GM23248 (cell line): ENCODE results near the gene ITPKC. TPM values are rescaled to one million over a fixed set of nuclear protein-coding genes. Genes with fewer than 3 reads are reported as not detected.

ENCODE experiments used
- DNase-seq: peaks from one replicate; pipeline ENCODE4 v3.0.0-alpha.2; 2015
- H2AFZ ChIP-seq: fragments of 200-600 bp; sonication (generic); 2 replicates; pipeline ENCODE4 v1.6.1; 2016; ENCODE audit warnings: antibody characterized with exemption
- H3F3A ChIP-seq: fragments of 200-600 bp; sonication (generic); 2 replicates; pipeline ENCODE4 v1.6.1; 2016; ENCODE audit warnings: mild to moderate bottlenecking, antibody characterized with exemption, mixed run types; ENCODE audit not compliant: insufficient read depth
- H3K27ac ChIP-seq: fragments of 200-600 bp; sonication (generic); 2 replicates; pipeline ENCODE4 v1.5.1; 2016; ENCODE audit warnings: mild to moderate bottlenecking
- H3K27me3 ChIP-seq: fragments of 200-600 bp; sonication (generic); replicated peaks from 2 replicates; pipeline ENCODE4 v1.6.1; 2016; ENCODE audit warnings: mild to moderate bottlenecking; ENCODE audit not compliant: insufficient read depth
- H3K36me3 ChIP-seq: fragments of 200-600 bp; sonication (generic); 2 replicates; pipeline ENCODE4 v1.6.1; 2016; ENCODE audit warnings: low read depth, mild to moderate bottlenecking
- H3K4me1 ChIP-seq: fragments of 200-600 bp; sonication (generic); 2 replicates; pipeline ENCODE4 v1.6.1; 2016; ENCODE audit warnings: mild to moderate bottlenecking; ENCODE audit not compliant: insufficient read depth
- H3K4me2 ChIP-seq: fragments of 200-600 bp; sonication (generic); one replicate; pipeline ENCODE4 v1.6.1; 2016; ENCODE audit warnings: mild to moderate bottlenecking; ENCODE audit not compliant: unreplicated experiment
- H3K4me3 ChIP-seq: fragments of 200-600 bp; sonication (generic); 2 replicates; pipeline ENCODE4 v1.5.1; 2016; ENCODE audit warnings: mild to moderate bottlenecking
- H3K79me2 ChIP-seq: fragments of 200-600 bp; sonication (generic); 2 replicates; pipeline ENCODE4 v1.6.1; 2016; ENCODE audit warnings: mild to moderate bottlenecking; ENCODE audit not compliant: insufficient read depth
- H3K9ac ChIP-seq: fragments of 200-600 bp; sonication (generic); 2 replicates; pipeline ENCODE4 v1.6.1; 2016; ENCODE audit warnings: mild to moderate bottlenecking
- H3K9me2 ChIP-seq: fragments of 200-600 bp; sonication (generic); 2 replicates; pipeline ENCODE4 v1.6.1; 2016; ENCODE audit warnings: mixed run types, mild to moderate bottlenecking, moderate library complexity; ENCODE audit not compliant: insufficient read depth
- H3K9me3 ChIP-seq: fragments of 200-600 bp; sonication (generic); one replicate; pipeline ENCODE4 v1.6.1; 2017; ENCODE audit warnings: low read depth
- H4K20me1 ChIP-seq: fragments of 200-600 bp; sonication (generic); 2 replicates; pipeline ENCODE4 v1.6.0; 2016; ENCODE audit not compliant: insufficient read depth
- EZH2 ChIP-seq: fragments of 200-600 bp; sonication (generic); IDR thresholded peaks from 2 replicates; pipeline ENCODE4 v1.6.1; 2018; ENCODE audit warnings: antibody characterized with exemption, mild to moderate bottlenecking; ENCODE audit not compliant: insufficient read depth, poor library complexity, severe bottlenecking
- EZH2phosphoT487 ChIP-seq: fragments of 200-600 bp; sonication (generic); IDR thresholded peaks from 2 replicates; pipeline ENCODE4 v1.6.1; 2018; ENCODE audit warnings: antibody characterized with exemption, moderate library complexity, mild to moderate bottlenecking, low read depth; ENCODE audit not compliant: insufficient read depth
- WGBS, 2 experiments: methylation state at CpG; one replicate each; pipeline ENCODE4 v1.1.6; 2015 to 2017; ENCODE audit warnings: low lambda C conversion rate in 2 of 2, low coverage in 1 of 2; ENCODE audit errors: missing lambda C conversion rate in 2 of 2; 5-methylcytosine and 5-hydroxymethylcytosine counted together
- in situ Hi-C: fragments of 300-500 bp; cut with MboI; formaldehyde crosslinking; loops from 2 replicates; pipeline ENCODE4 v1.15.0; 2020
- polyA plus RNA-seq: library from polyadenylated mRNA; unstranded; fragments of >200 nt; fragmentation: Nextera tagmentation; extraction: Ambion mirVana; gene quantifications from 2 replicates; pipeline ENCODE4 v1.2.1, GENCODE V29; 2016
- total RNA-seq: library from RNA; depleted of rRNA; stranded (reverse); fragments of >200 nt; shearing (Covaris generic); gene quantifications from 2 replicates; pipeline ENCODE4 v1.2.3, GENCODE V29; 2014

ITPKC gene
- total and polyA plus RNA-seq, 2 experiments from 2014 or later: 10.4 to 19.9 TPM

DNA sequence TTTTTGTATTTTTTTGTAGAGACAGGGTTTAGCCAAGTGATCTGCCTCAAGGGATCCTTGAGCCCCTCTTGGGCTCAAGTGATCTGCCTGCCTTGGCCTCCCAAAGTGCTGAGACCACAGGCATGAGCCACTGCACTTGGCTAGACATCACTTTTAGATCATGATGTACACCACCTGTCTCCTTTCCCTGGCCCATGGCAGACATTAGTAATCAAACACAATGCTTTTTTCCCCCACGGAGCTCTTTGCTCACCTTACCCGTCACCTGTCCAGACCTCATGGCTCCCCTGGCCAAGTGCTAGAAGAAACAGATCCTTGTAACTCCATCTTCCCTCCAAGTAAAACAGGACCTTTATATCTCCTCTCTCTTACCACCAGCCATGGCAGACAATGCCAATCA lies 44.9 kb upstream of the ITPKC start:
- H3K9ac ChIP-seq: no peak overlapping the region
- in situ Hi-C loops: loop anchor here (25.0 kb wide), 1 partner anchor 465 kb away; no protein-coding TSS in a partner anchor

DNA sequence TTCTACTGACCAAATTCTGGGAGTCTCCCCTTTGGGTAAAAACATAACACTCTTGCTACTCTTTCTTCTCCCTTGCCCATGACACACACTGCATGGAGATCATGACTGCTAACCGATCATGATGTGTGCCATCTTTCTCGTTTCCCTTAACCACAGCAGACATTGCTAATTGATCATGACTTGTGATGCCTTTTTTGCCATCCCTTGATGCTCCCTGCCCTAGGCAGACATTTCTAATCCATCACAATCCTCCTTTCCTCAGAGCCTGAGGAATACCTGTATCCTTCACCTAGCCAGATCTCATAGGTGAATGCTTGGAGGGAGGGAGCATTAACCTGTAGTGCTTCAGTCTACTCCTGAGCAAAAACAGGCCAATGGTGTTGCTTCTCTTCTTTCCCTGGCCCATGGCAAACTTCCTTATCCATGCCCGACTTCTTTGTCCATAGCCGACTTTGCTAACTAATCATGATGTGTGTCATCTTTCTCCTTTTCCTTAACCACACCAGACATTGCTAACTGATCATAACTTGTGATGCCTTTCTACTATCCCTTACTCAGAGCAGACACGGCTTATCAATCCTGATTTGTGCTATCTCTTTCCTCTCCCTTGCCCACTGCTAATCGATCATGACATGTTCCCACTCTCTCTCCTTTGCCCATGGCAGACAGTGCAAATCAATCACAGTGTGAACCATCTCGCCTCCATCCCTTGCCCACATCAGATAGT lies 44.2 kb upstream of the ITPKC start:
- H3K27ac ChIP-seq: no peak overlapping the region
- no peak overlapping the region for H2AFZ ChIP-seq
- no peaks in the 10 kb centered on the region for H3K9me2 ChIP-seq
- no peaks in the 10 kb centered on the region for H3K9me3 ChIP-seq
- H3K36me3 ChIP-seq: peaks cover 68% of the 10 kb centered on the region
- H4K20me1 ChIP-seq: no peaks in the 10 kb centered on the region
- no peak overlapping the region for H3K4me3 ChIP-seq
- 85 to 86% methylated on average over 7 of the region's 7 CpGs for WGBS, 2 experiments
- no peak overlapping the region for H3K9ac ChIP-seq
- H3K27me3 ChIP-seq: no peaks in the 10 kb centered on the region
- TF ChIP-seq EZH2phosphoT487 (no peak), EZH2 (no peak)
- H3K79me2 ChIP-seq: no peaks in the 10 kb centered on the region
- in situ Hi-C loops: loop anchor here (25.0 kb wide), 1 partner anchor 465 kb away; no protein-coding TSS in a partner anchor
- no peak overlapping the region for H3K4me2 ChIP-seq
- peaks cover 16% of the 10 kb centered on the region; the same call in 1 of the 2 replicates for H3F3A ChIP-seq
- no peak for DNase-seq
- H3K4me1 ChIP-seq: no peaks in the 10 kb centered on the region

More for the DNA sequence above, 44.9 kb upstream of the ITPKC start:
- Histone ChIP-seq H3K9me3 (no peaks in the 10 kb centered on the region), H3K79me2 (no peaks in the 10 kb centered on the region), H3K9me2 (no peaks in the 10 kb centered on the region), H3K27me3 (no peaks in the 10 kb centered on the region), H4K20me1 (no peaks in the 10 kb centered on the region), H3K4me1 (peaks cover 1% of the 10 kb centered on the region), H3F3A (peaks cover 17% of the 10 kb centered on the region; the same call in 1 of the 2 replicates), H2AFZ (no peak overlapping the region), H3K36me3 (peaks cover 61% of the 10 kb centered on the region), H3K4me2 (no peak overlapping the region), H3K27ac (no peak overlapping the region), H3K4me3 (no peak overlapping the region)
- no peak for DNase-seq
- WGBS, 2 experiments: 74 to 78% methylated on average over 2 of the region's 2 CpGs
- TF ChIP-seq EZH2phosphoT487 (no peak), EZH2 (no peak)

DNA sequence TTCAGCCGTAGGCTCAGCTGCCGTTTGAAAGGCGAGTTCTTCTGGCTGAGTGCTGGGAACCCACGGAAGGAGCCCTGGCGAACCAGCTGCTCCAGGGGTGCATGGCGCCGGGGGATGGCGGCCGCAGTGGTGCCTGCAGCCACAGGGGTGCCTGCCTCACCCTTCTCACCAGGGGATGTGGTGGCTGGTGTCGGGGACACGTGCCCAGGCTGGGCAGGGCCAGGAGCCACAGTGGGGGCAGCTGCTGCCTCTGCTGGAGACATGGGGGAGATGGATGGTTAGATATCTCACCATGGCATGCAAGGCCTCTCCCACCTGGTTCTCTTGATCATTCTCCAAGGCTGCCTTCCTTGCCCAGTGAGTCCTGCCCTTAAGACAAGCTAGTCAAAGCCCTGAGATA lies 43.5 kb upstream of the ITPKC start:
- in situ Hi-C loops: loop anchor here (25.0 kb wide), 1 partner anchor 464 kb away; no protein-coding TSS in a partner anchor
- H3K36me3 ChIP-seq: peaks cover 75% of the 10 kb centered on the region
- 88 to 92% methylated on average over 11 of the region's 11 CpGs for WGBS, 2 experiments

GRCh38 chr19:40674291-40674690 lies 42.6 kb upstream of the ITPKC start:
- TF ChIP-seq EZH2phosphoT487: no peak
- TF ChIP-seq EZH2: no peak
- no peaks in the 10 kb centered on the region for H3K79me2 ChIP-seq
- WGBS, 2 experiments: 69 to 78% methylated on average over 3 of the region's 3 CpGs
- no peaks in the 10 kb centered on the region for H3K27me3 ChIP-seq
- in situ Hi-C loops: loop anchor here (25.0 kb wide), 1 partner anchor 463 kb away; no protein-coding TSS in a partner anchor
- no peaks in the 10 kb centered on the region for H4K20me1 ChIP-seq
- H3K4me1 ChIP-seq: no peaks in the 10 kb centered on the region
- H3K27ac ChIP-seq: no peak overlapping the region
- no peak for DNase-seq
- no peak overlapping the region for H3K9ac ChIP-seq
- peaks cover 74% of the 10 kb centered on the region for H3K36me3 ChIP-seq
- no peaks in the 10 kb centered on the region for H3K9me3 ChIP-seq
- no peak overlapping the region for H3K4me3 ChIP-seq
- H3K9me2 ChIP-seq: no peaks in the 10 kb centered on the region
- H3F3A ChIP-seq: peaks cover 7% of the 10 kb centered on the region; the same call in 1 of the 2 replicates
- H3K4me2 ChIP-seq: no peak overlapping the region
- no peak overlapping the region for H2AFZ ChIP-seq

More for the DNA sequence above, 43.5 kb upstream of the ITPKC start:
- no peaks in the 10 kb centered on the region for H3K9me2 ChIP-seq
- H2AFZ ChIP-seq: no peak overlapping the region
- TF ChIP-seq EZH2phosphoT487: no peak
- no peak for TF ChIP-seq EZH2
- no peaks in the 10 kb centered on the region for H3K27me3 ChIP-seq
- no peak overlapping the region for H3K4me3 ChIP-seq
- no peaks in the 10 kb centered on the region for H3K79me2 ChIP-seq
- DNase-seq: no peak
- H3K4me2 ChIP-seq: no peak overlapping the region
- no peak overlapping the region for H3K9ac ChIP-seq
- no peak overlapping the region for H3K27ac ChIP-seq
- H3F3A ChIP-seq: peaks cover 16% of the 10 kb centered on the region; the same call in 1 of the 2 replicates
- H4K20me1 ChIP-seq: no peaks in the 10 kb centered on the region
- H3K9me3 ChIP-seq: no peaks in the 10 kb centered on the region
- no peaks in the 10 kb centered on the region for H3K4me1 ChIP-seq
